Left ventricle myocardium superior (tissue), 1 donor: ENCODE results near the gene SVEP1. TPM values are rescaled to one million over a fixed set of nuclear protein-coding genes. Genes with fewer than 3 reads are reported as not detected.
A peak's percentile ranks its signal among the peaks of the same experiment; 100 is the strongest.

Experiments used
- ATAC-seq: fragments of 200-7000 bp; cut with Tn5 transposase; one replicate; pipeline ENCODE4 v1.9.1; 2020; ENCODE audit warnings: mild to moderate bottlenecking, moderate library complexity
- DNase-seq: peaks from one replicate; pipeline ENCODE4 v3.0.0-alpha.2; 2020
- intact Hi-C: fragments of 100-400 bp; cut with micrococcal nuclease; formaldehyde crosslinking; loops from one replicate; pipeline ENCODE4 v1.11.0; 2022
- total RNA-seq: library from RNA; stranded (reverse); fragmentation: NEBNext Ultra II Directional; extraction: Animal tissue kit (Norgen Biotek cat#: 25700); gene quantifications from one replicate; pipeline ENCODE4 v1.2.1, GENCODE V29; 2021
- donor health status: DM: no; HTN: yes; CAD: no; lungs with severe emphysema.

SVEP1 gene
- total RNA-seq, 1 donor from 2014 or later, result 5.7 TPM

DNA sequence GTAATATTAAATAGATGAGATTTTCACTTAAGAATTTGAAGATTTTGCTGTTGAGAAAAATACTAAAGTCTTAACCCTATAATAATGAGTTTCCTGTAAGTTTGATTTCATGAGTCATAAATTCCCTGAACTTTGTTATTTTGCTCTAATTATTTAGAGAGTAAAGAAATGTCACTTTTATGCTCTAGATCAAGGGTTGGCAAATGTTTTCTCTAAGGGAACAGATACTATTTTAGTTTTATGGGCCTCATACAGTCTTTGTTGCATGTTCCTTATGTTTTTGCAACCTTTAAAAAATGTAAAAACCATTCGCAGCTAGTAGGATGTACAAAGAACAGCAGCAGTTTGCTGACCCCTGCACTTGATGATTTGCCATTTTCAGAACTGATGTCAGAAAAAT lies 241.4 kb downstream of the SVEP1 start:
- intact Hi-C loops, result no loop called here
- no peak for ATAC-seq
- no peak for DNase-seq

GRCh38 chr9:110337727-110338126 lies 241.8 kb downstream of the SVEP1 start, which contains the start of gene TXNDC8:
Gene TXNDC8 (minus strand): TSS chr9:110337863.
- intact Hi-C loops, result no loop called here
- ATAC-seq (no peak), DNase-seq (no peak)

DNA sequence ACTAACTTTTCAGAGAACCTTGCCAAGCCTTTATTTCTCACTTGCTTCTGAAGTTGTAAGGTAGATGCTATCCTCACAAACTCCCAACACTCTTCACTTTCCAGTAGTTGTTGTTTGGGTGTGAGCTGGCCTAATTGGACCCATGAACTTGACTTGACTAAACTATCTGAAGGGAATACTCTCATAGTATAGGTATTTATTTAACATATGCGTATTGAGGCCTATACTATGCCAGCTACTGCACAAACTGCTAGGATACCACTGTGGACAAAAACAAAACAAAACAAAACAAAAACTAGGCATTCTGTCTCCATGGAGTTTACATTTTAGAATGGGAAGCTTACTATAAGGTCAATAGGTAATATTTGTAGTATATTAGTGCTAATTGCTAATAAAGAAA lies 243.2 kb downstream of the SVEP1 start:
- intact Hi-C loops, result no loop called here
- DNase-seq (no peak), ATAC-seq (no peak)

- intact Hi-C loops, result no loop called here
- ATAC-seq (no peak), DNase-seq (no peak)
Observed at GRCh38 chr9:110334871-110335270, 244.7 kb downstream of the SVEP1 start.

DNA sequence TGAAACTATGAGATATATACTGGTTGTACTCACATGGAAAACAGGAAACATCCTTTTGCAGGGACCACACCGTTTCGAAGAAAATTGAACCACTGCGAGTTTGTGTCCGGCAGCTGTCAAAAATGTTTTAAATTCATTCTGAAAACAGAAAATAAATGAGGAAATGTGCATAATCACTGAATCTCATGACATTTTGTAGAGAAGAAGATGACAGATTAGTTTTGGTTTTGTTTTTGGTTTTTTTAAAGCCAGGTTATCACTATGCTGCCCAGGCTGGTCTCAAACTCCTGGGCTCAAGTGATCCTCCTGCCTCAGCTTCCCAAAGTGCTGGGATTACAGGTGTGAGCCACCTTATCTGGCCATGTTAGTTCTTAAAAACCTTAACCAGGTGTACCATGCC lies 245.4 kb downstream of the SVEP1 start:
- intact Hi-C loops, result no loop called here
- DNase-seq, result no peak

GRCh38 chr9:110332766-110333165 lies 246.8 kb downstream of the SVEP1 start:
- DNase-seq (no peak), ATAC-seq (no peak)
- intact Hi-C loops, result no loop called here

More for the DNA sequence above, 245.4 kb downstream of the SVEP1 start:
- ATAC-seq, result no peak

GRCh38 chr9:110330484-110331105 lies 248.9 kb downstream of the SVEP1 start:
- intact Hi-C loops, result no loop called here
- ATAC-seq, result no peak
- DNase-seq, result no peak

GRCh38 chr9:110329639-110330230 lies 249.8 kb downstream of the SVEP1 start:
- ATAC-seq (no peak), DNase-seq (no peak)
- intact Hi-C loops, result no loop called here

DNA sequence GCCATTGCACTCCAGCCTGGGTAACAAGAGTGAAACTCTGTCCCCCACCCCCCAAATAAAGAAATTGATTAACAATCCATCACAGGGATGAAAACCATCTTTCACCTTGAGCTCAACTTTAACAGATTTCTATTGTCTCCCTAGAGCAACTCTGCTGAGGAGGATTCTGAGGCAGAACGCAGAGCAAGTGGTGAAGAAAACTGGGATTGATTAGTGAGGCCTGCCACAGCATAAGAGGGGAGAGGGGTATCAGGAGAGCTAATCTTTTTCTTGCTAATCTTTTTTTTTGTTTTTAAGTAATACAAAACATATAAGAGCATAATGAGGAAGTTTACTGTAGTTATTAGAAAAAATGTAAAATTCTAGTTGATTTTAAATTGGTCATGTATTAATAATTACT lies 250.8 kb downstream of the SVEP1 start:
- intact Hi-C loops, result no loop called here
- DNase-seq (no peak), ATAC-seq (no peak)

GRCh38 chr9:110327716-110328115 lies 251.8 kb downstream of the SVEP1 start:
- DNase-seq (no peak), ATAC-seq (no peak)
- intact Hi-C loops, result no loop called here

GRCh38 chr9:110323818-110324217 lies 255.7 kb downstream of the SVEP1 start:
- DNase-seq, result no peak
- intact Hi-C loops, result no loop called here

GRCh38 chr9:110320651-110321445 lies 258.7 kb downstream of the SVEP1 start:
- ATAC-seq (peak; percentile 26), DNase-seq (no peak)
- intact Hi-C loops, result no loop called here

More at GRCh38 chr9:110323818-110324217, 255.7 kb downstream of the SVEP1 start:
- no peak for ATAC-seq

DNA sequence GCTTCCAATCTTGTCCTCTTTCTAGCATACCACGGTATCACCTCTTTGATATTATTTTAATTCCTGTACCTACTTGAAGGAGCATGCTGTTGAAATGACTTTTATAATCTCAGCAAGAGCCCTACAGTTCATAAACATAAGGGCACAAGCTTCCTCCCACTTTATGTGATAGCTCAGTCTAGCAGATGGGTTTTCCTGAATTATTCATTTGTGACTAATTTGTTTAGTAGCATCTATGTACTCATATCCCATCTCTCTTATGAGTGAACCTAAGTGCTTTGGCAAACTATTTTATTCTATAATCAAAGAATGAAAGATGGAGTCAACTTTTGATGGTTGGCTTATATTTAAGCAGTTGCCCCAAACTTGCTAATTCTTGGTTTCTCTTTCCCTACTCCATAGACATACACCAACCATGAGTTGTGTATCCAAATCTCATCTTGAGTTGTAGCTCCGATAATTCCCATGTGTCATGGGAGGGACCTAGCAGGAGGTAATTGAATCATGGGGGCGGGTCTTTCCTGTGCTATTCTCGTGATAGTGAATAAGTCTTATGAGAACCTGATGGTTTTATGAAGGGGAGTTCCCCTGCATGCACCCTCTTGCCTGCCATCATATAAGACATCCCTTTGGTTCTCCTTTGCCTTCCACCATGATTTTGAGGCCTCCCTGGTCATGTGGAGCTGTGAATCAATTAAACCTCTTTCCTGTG lies 259.6 kb downstream of the SVEP1 start:
- DNase-seq, result no peak
- intact Hi-C loops, result no loop called here

GRCh38 chr9:110317911-110318310 lies 261.6 kb downstream of the SVEP1 start:
- intact Hi-C loops, result no loop called here
- ATAC-seq (no peak), DNase-seq (no peak)

More for the DNA sequence above, 259.6 kb downstream of the SVEP1 start:
- no peak for ATAC-seq

GRCh38 chr9:110316261-110317075 lies 263.1 kb downstream of the SVEP1 start:
- no peak for DNase-seq
- intact Hi-C loops, result no loop called here

More at GRCh38 chr9:110316261-110317075, 263.1 kb downstream of the SVEP1 start:
- ATAC-seq, result no peak
